NCI-H1105 treated with DMSO at 0.1 percent for 48 hours (cell line): ENCODE results near the gene SPTBN1.

Experiments used
- DNase-seq: peaks from one replicate; lab custom pipeline; 2025; lab: John Stamatoyannopoulos, UW

Gene SPTBN1

GRCh38 chr2:54590216-54591120 is 134.3 kb downstream of the SPTBN1 start:
- no peak for DNase-seq

- no peak for DNase-seq
Measured at GRCh38 chr2:54591551-54591950, 135.4 kb downstream of the SPTBN1 start.

GRCh38 chr2:54593249-54593648 is 137.1 kb downstream of the SPTBN1 start:
- DNase-seq: no peak

- no peak for DNase-seq
Measured at GRCh38 chr2:54594048-54594447, 137.9 kb downstream of the SPTBN1 start.

GRCh38 chr2:54595161-54595803 is 139.2 kb downstream of the SPTBN1 start:
- DNase-seq: no peak

- no peak for DNase-seq
Measured at GRCh38 chr2:54595999-54596902, 140.1 kb downstream of the SPTBN1 start.

GRCh38 chr2:54597153-54597848 is 141.2 kb downstream of the SPTBN1 start:
- DNase-seq: peak; percentile 60

GRCh38 chr2:54598347-54599325 is 142.5 kb downstream of the SPTBN1 start:
- no peak for DNase-seq

GRCh38 chr2:54599326-54599710 is 143.2 kb downstream of the SPTBN1 start:
- DNase-seq: no peak

- DNase-seq: no peak
Measured at GRCh38 chr2:54599914-54600313, 143.8 kb downstream of the SPTBN1 start.

GRCh38 chr2:54601339-54601738 is 145.2 kb downstream of the SPTBN1 start:
- DNase-seq: no peak

GRCh38 chr2:54602736-54603322 is 146.7 kb downstream of the SPTBN1 start:
- DNase-seq: no peak

GRCh38 chr2:54603357-54603756 is 147.2 kb downstream of the SPTBN1 start:
- no peak for DNase-seq

GRCh38 chr2:54603796-54604195 is 147.7 kb downstream of the SPTBN1 start:
- DNase-seq: no peak

GRCh38 chr2:54604871-54605270 is 148.7 kb downstream of the SPTBN1 start:
- DNase-seq: no peak

- DNase-seq: no peak
Measured at GRCh38 chr2:54605836-54606235, 149.7 kb downstream of the SPTBN1 start.

GRCh38 chr2:54606393-54606958 is 150.3 kb downstream of the SPTBN1 start:
- no peak for DNase-seq

- no peak for DNase-seq
Measured at GRCh38 chr2:54608224-54608623, 152.1 kb downstream of the SPTBN1 start.

- DNase-seq: no peak
Measured at GRCh38 chr2:54609241-54609640, 153.1 kb downstream of the SPTBN1 start.

GRCh38 chr2:54609647-54610046 is 153.5 kb downstream of the SPTBN1 start:
- DNase-seq: no peak
